ENCODE results near the gene ASCL2. TPM values are rescaled to one million over a fixed set of nuclear protein-coding genes. Genes with fewer than 3 reads are reported as not detected.

Gene ASCL2
- total RNA-seq, 4 donors from 2014 or later = 1.0 to 1.6 (median 1.5) TPM; not detected in 1

DNA sequence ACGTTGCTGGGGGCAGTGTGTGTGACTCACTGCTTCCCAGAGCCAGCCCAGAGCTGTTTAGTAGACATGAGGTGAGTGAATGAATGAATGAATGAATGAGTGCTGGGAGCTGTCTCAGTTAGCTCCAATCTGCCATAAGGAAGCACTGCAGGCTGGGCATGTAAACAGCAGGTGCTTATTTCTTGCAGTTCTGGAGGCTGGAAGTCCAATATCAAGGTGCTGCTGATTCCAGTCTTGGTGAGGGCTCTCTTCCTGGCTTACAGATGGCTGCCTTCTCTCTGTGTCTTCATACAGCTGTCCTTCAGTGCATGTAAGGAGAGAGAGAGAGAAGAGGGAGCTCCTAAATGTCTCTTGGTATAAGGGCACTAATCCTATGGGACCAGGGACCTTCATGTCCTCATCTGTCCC lies 27.2 kb upstream of the ASCL2 start:
- Histone ChIP-seq H3K27me3 (no peaks in the 10 kb centered on the region), H3K9me3 (no peaks in the 10 kb centered on the region), H3K36me3 (no peaks in the 10 kb centered on the region), H3K4me3 (no peak overlapping the region), H3K27ac (no peak overlapping the region), H3K4me1 (no peaks in the 10 kb centered on the region)
- intact Hi-C loops (cut with DNase I; ENCODE audit: low total_unique reads) = no loop called here
- TF ChIP-seq, protein P1, sequence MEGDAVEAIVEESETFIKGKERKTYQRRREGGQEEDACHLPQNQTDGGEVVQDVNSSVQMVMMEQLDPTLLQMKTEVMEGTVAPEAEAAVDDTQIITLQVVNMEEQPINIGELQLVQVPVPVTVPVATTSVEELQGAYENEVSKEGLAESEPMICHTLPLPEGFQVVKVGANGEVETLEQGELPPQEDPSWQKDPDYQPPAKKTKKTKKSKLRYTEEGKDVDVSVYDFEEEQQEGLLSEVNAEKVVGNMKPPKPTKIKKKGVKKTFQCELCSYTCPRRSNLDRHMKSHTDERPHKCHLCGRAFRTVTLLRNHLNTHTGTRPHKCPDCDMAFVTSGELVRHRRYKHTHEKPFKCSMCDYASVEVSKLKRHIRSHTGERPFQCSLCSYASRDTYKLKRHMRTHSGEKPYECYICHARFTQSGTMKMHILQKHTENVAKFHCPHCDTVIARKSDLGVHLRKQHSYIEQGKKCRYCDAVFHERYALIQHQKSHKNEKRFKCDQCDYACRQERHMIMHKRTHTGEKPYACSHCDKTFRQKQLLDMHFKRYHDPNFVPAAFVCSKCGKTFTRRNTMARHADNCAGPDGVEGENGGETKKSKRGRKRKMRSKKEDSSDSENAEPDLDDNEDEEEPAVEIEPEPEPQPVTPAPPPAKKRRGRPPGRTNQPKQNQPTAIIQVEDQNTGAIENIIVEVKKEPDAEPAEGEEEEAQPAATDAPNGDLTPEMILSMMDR (IDR thresholded peaks at IDR 0.05) = no peak
- TF ChIP-seq POLR2A (IDR thresholded peaks at IDR 0.05) = no peak
- DNase-seq = no peak

DNA sequence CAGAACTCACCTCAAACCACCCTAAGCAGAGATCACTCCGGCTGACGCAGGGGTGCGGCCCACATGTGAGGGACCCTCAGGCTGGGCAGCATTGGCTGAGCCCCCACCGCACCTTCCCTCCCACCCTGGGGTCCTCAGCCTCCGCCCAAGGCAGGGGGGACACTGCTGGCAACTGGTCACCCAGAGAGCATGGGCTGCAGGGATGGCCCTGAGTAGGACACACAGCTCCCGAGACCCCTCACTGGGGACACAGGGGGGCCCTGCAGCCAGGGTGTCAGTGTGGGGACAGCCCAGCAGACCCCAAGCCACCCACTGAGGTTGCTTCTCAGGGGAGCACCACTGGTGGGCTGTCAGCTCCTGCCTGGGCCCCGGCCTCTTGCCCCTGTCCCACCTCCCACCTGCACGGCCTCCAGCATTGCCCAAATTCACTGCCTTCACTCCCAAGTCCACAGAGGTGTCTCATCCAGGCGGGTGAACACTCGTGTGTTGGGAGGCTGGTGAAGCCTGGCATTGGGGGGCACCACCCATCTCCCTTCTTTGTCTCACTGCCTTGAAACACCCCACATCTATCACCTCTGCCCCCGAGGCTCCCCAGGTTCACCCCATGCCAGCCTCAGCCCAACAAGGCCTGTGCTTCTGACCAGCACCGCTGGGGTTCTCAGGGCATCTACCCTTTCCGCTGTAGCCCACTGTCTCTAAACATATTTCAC lies 26.7 kb upstream of the ASCL2 start:
- TF ChIP-seq POLR2A (IDR thresholded peaks at IDR 0.05) = no peak
- TF ChIP-seq, protein P1 (IDR thresholded peaks at IDR 0.05) = no peak
- Histone ChIP-seq H3K9me3 (no peaks in the 10 kb centered on the region), H3K27me3 (no peaks in the 10 kb centered on the region), H3K36me3 (no peaks in the 10 kb centered on the region), H3K4me3 (no peak overlapping the region), H3K4me1 (no peaks in the 10 kb centered on the region), H3K27ac (no peak overlapping the region)
- peak in 1 of 2 donors; percentile 7 for DNase-seq
- intact Hi-C loops (cut with DNase I; ENCODE audit: low total_unique reads) = no loop called here

DNA sequence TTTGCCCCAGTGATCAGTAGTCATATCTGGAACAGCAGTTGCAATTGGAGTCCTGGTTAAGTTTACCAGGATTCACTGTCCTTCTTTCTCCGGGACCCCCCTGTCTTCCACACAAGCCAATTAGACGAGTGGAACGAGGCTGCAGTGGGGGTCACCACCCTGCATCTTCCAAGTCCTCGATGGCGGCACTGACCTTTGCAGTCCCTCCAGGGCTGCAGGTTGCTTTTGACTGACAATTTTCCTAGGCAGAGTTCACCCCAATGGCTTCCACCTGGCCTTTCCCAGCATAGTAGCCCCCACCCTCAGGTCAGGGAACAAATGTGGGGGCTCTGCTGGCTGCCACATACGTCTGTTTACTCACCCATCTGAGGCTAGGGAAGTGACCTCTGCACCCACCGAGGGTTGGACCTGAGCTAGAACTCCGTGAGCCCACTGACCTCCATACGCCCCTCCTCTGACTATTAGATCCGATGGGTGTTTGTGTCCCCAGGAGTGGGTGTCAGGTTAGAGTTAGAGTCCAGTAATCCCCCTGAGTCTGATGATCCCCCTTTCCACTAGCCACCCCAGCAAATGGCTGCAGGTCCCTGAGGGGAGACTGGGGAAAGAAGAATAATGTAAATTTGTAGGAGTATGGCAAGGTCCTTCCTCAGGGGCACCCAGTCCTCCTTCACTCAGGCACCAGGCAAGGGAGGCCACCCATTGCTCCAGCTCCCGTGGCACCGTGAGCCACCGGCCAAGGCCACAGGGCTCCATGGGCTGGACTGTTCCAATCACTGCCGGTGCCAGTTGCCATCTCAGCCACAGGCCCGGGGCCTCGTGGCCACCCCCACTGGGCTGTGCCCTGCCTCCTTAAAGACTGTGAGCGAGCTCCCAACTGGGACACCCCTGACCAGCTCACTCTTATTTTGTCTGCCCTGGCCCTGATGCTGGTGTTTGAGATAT lies 25.9 kb upstream of the ASCL2 start:
- no peak for TF ChIP-seq POLR2A (IDR thresholded peaks at IDR 0.05)
- Histone ChIP-seq H3K4me3 (no peak overlapping the region), H3K27me3 (no peaks in the 10 kb centered on the region), H3K9me3 (no peaks in the 10 kb centered on the region), H3K27ac (no peak overlapping the region), H3K36me3 (no peaks in the 10 kb centered on the region), H3K4me1 (no peaks in the 10 kb centered on the region)
- intact Hi-C loops (cut with DNase I; ENCODE audit: low total_unique reads) = no loop called here
- peak in 1 of 2 donors; percentile 9 for DNase-seq

DNA sequence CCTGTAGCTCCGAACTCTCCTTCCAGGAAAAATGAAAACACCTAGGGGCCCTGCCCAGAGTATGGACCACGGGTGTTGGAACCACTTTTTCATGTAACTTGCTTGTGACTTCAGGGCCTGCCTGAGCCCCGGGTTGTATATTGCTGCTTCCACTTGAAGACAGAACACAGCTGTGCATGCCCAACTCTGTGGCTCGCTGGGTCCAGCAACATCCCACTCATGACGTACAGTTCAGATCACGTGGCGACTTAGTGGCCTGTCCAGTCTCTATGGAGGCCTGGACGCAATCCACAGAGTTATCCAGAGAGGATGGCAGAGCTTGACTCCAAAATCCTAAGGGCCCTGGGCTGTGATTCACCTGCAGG lies 24.5 kb upstream of the ASCL2 start:
- H3K4me1 ChIP-seq = no peaks in the 10 kb centered on the region
- peak in 1 of 2 donors; percentile 14 for DNase-seq
- H3K27ac ChIP-seq = no peak overlapping the region
- no peak for TF ChIP-seq POLR2A (IDR thresholded peaks at IDR 0.05)
- TF ChIP-seq, protein P1 (IDR thresholded peaks at IDR 0.05) = no peak
- intact Hi-C loops (cut with DNase I; ENCODE audit: low total_unique reads) = no loop called here
- no peaks in the 10 kb centered on the region for H3K9me3 ChIP-seq
- no peaks in the 10 kb centered on the region for H3K36me3 ChIP-seq
- no peaks in the 10 kb centered on the region for H3K27me3 ChIP-seq
- no peak overlapping the region for H3K4me3 ChIP-seq

DNA sequence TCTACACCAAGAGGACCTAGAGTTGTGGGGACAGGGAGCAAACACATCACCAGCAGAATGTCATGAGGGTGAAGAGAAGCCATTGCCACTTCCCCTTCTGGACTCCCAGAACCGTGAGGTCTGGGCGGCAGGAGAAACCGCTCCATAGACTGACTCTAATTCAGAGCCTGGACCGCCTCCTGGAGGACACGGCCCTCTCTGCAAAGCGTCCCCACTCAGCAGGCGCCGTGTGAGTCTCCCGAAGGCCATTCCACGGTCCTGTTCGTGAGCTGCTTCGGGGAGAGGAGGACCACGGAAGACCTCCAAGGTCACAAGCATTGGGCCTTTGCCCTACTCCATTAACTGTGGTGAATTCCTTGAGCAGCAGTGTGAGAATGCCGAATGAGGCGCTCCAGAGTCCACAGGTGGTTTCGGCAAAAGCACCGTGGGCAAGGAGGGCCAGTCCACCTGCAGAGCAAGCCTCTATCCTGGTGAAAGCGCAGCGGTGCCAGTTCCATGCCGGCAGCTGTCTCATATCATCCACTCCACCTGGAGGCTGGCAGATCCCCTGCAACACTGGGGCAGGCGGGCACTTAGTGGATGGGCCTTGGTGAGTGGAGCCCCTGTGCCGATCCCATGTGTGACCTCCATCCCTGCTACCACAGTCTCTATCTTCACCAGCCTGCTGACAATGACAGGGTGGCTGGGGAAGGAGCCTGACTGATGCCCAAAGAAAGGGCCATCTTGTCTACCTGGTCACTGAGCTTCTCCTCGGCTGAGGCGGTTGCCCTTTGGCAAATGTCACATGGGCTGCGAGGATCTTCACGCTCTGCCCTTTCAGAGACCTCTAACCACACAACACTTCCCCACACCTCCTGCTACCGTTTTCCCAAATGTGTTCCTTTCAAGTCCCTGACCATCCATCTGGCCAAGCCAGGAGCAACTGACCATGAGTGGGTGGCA lies 23.9 kb upstream of the ASCL2 start:
- Histone ChIP-seq H3K27me3 (no peaks in the 10 kb centered on the region), H3K4me1 (no peaks in the 10 kb centered on the region), H3K4me3 (no peak overlapping the region), H3K36me3 (no peaks in the 10 kb centered on the region), H3K9me3 (no peaks in the 10 kb centered on the region), H3K27ac (no peak overlapping the region)
- TF ChIP-seq POLR2A (IDR thresholded peaks at IDR 0.05) = no peak
- peak in 1 of 2 donors; percentile 8 for DNase-seq
- intact Hi-C loops (cut with DNase I; ENCODE audit: low total_unique reads) = no loop called here

All from uterus (tissue), 4 donors.